Inflammatory macrophage (primary cell): ENCODE data around the gene CD33.

Experiments used
- DNase-seq, 2 donors: peaks; one replicate each; pipeline ENCODE4 v3.0.0-alpha.2; 2020 to 2022
- total RNA-seq, 18 experiments: gene quantifications; one replicate each; lab custom pipeline; 2026; ENCODE audit warnings: mixed read lengths in 6 of 18, inconsistent platforms in 2 of 18; lab: John Stamatoyannopoulos, UW

The CD33 gene
- 22.3 to 111 (median 43.6) reads per million in 18 experiments for total RNA-seq

- peak; percentile 84 to 85 for DNase-seq
These were observed at the start of gene CD33 for GRCh38 chr19:51224898-51225393. TSS of gene CD33 (plus strand) at chr19:51225080. CDS start at chr19:51225119, 39 bp downstream.

- peak; percentile 14 to 45 for DNase-seq
These were observed 45.6 kb upstream of the CD33 start for GRCh38 chr19:51179256-51179655.

GRCh38 chr19:51181377-51181912, 43.4 kb upstream of the CD33 start:
- no peak for DNase-seq

DNA sequence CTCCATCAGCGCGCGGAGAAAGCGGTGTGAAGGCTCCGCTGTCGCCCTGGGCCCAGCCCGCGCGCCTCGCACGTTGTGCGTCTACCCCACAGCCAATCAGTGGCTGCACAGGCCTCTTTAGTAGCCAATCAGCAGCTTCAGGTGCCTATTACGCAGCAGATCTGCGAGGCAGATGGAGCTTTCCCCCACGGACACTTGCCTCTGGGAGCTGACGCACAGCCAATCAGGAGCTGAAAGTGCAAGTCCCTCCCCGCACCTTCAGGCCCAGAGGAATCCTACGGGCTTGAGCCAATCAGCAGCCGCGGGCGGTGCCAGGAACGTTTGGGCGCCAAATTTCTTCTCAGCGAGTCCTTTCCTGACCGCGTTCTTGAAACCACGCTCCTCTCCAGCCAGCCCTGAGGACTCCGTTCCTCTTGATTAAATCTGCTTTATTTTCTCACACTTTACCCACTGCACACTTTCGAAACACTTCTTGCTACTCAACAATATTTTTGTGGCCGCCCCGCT, 42.9 kb upstream of the CD33 start:
- DNase-seq = no peak

DNA sequence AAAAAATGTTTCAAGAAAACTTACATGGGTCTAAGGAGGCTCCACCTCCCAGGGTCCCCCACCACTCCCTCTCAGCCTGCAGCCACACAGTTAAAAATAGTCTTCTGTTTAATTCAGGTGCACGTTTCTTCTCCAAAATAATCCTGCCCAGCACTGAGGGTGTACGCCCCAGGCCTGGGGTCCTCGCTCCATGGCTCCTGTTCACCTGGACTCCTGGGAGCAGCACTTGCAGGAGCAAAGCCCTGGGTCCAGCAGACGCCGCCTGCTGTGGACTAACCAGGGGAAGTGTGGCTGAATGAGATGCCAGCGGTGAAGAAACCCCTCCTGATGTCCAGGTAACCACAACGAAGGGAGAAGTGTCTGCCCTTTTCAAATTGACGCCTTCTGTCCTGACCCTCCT, 41.3 kb upstream of the CD33 start:
- DNase-seq = no peak

DNA sequence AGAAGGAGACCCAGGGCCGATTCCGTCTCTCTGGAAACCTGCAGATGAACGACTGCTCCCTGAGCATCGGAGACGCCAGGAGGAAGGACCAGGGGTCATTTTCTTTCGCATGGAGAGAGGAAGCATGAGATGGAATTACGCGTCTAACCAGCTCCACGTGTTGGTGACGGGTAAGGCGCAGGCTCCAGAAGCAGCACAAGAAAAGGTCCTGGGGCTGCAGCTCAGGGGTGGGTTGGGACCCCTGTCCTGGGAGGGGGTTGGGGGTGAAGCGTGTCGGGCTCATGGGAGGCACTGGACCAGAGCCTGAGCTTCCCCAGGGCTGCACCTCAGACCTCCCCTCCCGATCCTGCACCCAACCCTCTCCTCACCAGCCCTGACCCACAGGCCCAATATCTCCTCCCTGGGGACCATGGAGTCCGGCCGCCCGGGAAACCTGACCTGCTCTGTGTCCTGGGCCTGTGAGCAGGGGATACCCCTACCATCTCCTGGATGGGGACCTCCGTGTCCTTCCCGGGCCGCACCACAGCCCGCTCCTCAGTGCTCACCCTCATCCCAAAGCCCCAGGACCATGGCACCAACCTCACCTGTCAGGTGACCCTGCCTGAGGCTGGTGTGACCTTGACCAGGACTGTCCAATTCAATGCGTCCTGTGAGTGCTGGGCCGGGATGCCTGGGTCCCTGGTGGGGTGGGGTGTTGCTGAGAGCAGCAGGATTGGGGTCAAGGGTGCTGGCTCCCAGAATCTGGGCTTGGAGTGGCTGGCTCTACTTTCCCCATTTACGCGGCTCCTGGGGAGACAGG, 39.6 kb upstream of the CD33 start:
- DNase-seq = no peak

DNA sequence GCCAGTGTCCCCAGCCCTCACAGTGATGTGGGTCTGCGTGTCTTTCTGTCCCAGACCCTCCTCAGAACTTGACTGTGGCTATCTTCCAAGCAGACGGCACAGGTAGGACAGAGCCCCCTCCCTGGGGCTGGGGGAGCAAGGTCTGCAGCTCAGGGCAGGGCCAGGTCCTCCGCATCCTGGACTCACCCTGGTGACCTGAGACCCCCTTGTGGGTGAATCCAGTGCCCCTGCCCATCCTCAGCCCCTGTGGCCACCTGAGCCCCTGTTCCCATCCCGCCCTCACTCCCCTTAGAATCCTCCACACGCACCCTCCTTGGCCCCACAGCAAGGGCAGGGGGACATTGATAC, 39.0 kb upstream of the CD33 start:
- DNase-seq = no peak

- no peak for DNase-seq
These were observed 38.6 kb upstream of the CD33 start for GRCh38 chr19:51186323-51186722.

DNA sequence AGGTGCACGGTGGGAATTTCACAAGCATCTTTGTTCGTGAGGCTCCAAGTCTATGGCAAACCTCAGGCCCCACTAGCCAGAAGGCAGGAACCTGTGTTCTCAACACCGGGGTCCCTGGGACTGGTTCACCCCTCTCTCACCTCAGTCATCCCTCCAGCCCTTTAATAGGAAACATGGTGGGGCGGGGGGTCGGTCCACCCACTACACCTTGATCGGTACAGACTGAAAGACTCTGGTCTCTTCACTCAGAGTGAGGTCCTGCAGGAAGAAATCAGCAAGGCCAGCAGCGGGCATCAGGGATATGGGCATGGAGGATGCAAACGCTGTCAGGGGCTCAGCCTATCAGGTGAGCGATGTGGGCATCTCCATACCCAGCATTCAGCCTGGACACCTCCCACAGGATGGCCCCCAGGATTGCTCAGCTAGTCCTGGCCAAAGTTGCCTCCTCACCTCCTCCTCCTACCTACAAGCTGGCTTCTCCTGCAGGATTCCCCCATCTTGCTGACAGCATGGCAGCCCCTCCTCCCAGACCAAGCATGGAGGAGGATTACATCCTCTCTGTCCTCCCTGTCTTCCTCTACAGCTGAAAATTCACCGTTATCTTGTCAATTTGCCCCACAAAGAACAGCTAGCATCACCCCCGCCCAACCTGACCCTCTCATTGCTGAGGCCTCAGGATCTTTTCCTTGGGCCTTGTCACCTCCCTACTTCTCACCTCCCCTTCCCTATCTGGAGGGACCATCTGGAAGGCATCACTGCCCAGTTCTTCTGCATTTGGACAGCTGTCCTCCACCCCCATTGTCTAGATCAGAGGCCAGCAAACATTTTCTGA, 37.3 kb upstream of the CD33 start:
- DNase-seq = no peak

GRCh38 chr19:51188227-51188559, 36.7 kb upstream of the CD33 start:
- DNase-seq = no peak

DNA sequence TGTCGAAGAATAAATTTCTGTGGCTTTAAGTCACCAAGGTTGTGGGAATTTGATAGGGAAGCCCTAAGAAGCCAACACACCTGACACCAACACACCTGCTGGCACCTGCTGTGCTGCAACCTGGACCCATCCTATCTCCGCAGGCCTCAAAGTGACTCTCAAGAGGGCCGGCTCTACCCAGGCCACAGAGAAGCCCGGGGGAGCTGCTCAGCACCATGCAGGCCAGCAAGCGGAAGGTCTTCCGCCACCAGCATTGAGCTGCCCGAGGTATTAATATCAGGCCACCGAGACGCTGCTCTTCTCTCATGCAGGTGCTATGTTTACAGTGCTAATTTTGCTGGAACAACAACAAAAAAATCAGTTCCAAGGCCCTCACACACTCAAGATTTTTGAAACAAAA, 32.2 kb upstream of the CD33 start:
- no peak for DNase-seq

GRCh38 chr19:51194527-51195315, 30.2 kb upstream of the CD33 start:
- DNase-seq = no peak

- DNase-seq = no peak
These were observed 29.6 kb upstream of the CD33 start for GRCh38 chr19:51195316-51195586.

GRCh38 chr19:51195616-51196015, 29.3 kb upstream of the CD33 start:
- DNase-seq = no peak

- no peak for DNase-seq
These were observed 28.7 kb upstream of the CD33 start for GRCh38 chr19:51196181-51196580.

DNA sequence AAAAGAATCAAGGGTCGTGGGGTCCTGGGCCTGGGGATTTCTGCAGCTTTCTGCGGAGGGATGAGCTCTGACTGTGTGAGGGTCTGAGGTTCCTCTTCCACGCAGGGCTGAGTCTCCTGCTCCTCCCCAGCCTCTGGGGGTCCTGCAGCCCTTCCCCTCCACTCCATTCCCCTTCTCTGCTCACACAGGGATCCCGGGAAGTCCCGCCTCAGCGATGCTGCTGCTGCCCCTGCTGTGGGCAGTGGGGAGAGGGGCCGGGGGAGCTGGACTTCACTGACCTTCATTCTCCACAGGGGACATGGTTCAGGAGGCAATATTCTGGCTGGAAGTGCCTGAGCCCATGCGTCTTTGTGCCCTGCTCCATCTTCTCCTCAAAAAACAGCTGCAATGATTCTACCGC, 26.2 kb upstream of the CD33 start:
- DNase-seq = no peak

- DNase-seq = no peak
These were observed 24.7 kb upstream of the CD33 start for GRCh38 chr19:51200071-51200666.

DNA sequence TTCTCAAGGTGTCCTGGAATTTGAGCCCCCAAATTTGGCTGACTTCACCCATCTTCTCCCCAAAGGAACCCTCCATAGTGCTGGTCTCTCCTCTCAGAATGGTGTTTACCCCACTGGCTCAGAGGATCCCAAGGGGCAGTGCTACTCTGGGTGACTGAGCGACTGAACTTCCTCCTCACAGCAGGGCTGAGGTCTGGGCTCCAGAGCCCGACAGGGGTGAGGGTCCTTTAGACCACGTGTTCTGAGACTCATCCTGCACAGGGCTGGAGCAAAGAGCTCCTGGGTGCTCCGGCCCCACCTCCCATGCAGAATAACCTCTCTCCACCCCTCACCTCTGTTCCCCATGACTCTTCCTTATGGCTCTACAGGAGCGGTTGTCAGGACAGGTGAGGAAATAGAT, 23.2 kb upstream of the CD33 start:
- no peak for DNase-seq

GRCh38 chr19:51203916-51204315, 21.0 kb upstream of the CD33 start:
- DNase-seq = peak; percentile 44 to 57

DNA sequence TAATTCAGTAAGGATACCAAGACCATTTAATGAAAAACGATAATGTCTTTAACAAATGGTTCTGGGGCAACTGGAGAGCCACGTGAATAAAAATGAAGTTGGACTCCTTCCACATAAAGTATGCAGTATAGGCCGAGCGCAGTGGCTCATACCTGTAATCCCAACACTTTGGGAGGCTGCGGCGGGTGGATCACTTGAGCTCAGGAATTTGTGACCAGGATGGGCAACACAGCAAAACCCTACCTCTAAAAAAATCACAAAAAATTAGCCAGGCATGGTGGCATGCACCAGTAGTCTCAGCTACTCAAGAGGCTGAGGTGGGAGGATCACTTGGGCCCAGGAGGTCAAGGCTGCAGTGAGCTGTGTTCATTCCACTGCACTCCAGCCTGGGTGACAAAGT, 20.6 kb upstream of the CD33 start:
- DNase-seq = no peak

DNA sequence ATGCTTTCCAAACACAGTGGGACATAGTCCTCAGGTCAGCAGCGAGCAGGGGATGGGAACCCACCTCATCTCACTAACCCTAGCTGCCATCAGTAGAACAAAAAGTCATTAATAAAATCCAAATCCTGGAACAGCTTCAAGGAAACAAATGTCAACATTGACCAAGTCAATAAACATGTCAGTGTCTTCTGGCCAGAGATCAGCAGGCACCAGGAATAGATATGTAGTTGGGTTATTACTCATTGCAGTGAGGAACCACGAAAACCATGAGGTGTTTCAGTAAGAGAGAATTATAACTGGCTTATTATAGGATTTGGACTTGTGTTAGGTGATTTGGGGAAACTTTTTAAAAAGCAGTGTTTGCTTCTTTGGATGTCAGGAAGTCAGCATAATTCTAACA, 17.1 kb upstream of the CD33 start:
- DNase-seq = no peak

- no peak for DNase-seq
These were observed 14.6 kb upstream of the CD33 start for GRCh38 chr19:51210191-51210784.
